GM19043 (cell line): ENCODE results near the gene WDR6.

Experiments
- ATAC-seq: cut with Tn5 transposase; IDR thresholded peaks from one replicate; pipeline ENCODE4 v1.9.1; 2021; ENCODE audit warnings: low read depth; ENCODE audit not compliant: unreplicated experiment

Gene WDR6

GRCh38 chr3:49007068-49007770 is at the start of gene WDR6:
Gene WDR6 (plus strand): TSS chr3:49007391. CDS start chr3:49007432, 41 bp downstream.
- peak; percentile 89 for ATAC-seq

DNA sequence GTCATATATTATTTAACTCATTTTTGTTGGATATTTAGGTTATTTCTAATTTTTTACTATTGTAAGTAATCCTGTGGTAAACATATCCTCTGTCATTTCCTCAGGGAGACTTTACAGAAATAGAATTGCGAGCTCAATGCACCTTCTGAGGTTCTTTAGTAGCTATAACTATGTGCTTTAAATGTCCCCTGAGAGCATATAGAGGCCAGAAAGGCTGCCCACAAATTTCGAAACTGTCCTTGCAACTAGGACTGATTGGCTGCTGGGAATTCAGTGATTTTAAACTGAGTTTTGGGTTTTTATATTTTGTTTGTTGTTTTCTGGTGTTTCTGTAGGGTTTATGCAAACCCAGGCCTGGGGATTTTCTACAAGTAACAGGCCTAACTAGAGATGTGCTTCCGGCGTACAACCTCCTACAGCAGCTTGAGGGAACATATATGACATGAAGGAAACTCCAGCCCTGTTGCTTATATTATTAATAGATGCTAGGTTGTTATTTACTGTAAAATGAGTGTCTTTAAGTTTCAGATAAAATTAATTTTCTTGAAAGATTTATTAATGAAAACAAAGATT is 46.3 kb upstream of the WDR6 start:
- no peak for ATAC-seq

DNA sequence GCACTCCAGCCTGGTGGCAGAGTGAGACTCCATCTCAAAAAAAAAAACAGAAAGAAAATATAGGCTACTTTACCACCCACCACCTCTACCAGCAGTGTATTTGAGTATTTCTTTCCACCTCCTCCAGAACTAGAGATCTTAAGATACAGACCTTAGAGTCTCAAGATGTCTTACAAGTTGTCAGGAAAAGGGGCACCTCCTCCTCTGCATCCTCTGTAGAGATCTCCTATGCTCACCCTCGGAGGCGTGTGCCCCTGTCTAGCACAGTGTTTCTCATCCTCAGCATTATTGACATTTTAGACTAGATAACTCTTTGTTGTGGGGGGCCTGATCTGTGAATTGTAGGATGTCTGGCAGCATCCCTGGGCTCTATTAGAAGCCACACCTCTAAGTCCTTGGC is 44.9 kb upstream of the WDR6 start:
- ATAC-seq, result no peak

- ATAC-seq, result no peak
Measured at GRCh38 chr3:48962939-48963338, 44.3 kb upstream of the WDR6 start.

DNA sequence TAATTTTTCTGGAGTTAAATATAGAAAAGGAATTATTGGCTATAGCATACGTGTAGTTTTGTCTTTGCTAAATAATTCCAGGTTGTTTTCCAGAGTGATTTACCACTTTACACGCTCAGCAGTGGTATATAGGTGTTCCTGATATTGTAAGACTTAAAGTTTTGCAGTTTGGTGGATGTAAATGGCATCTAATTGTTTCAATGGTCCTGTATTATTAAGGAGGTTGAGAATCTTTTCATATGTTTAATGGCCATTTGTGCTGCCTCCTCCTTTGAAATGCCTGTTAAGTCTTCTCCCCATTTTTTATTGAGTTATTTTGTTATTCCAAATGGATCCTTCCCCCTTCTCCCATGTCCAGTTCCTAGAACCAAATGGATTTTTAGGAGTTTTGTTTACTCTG is 43.6 kb upstream of the WDR6 start:
- no peak for ATAC-seq

DNA sequence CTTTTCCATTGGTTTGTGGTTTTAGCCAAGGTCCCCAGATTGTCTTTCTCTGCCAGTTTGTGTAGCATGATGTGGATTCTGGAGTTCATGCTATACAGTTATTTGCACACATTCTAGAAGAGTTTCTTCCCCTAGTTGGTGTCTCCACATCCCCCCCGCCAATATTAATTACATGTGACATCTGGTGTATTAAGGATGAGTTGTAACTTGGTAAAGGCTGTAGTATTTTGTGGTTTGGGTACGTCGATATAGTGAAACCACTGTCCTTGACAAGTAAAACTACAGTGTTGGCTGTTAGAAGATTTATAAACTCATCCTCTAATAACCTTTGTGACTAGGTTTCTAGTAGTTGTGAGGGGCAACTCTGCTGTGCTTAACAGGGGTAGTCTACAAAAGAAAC is 40.8 kb upstream of the WDR6 start:
- ATAC-seq, result no peak

DNA sequence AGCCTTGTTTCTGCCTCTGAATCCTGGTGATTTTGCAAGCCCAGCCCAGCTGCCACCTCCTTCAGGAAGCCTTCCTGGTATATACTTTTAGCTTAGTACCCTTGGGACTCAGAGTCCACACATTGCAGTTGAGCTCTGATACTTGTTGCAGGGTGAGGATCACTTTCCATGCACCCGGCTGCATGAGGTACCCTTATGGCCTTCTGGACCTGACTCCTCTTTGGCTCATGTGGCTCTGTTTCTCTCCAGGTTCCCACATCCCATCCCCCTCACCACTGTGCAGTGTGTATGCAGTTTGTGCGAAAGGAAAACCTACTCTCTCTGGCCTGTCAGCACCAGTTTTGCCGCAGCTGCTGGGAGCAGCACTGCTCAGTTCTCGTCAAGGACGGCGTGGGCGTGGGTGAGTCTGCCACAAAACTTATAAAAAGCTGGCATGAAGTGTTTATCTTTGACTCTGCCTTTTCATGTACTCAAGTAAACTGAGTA is 40.3 kb upstream of the WDR6 start:
- ATAC-seq, result no peak

DNA sequence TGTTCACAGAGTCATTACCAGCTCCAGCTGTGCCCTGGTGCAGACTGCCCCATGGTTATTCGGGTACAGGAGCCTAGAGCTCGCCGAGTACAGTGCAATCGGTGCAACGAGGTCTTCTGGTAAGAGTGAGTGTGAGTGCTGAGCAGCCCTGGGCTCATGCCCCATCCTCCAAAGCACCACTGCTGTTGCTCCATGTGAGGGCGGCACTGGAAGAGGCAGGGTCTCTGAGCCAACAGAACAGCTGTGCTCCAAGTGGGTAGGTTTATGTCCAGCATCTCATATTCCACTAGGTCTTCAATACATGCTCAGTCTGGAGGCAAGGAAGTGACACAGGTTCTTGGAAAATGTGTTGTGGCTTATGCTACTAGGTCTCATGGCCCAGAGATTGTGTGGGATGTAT is 36.6 kb upstream of the WDR6 start:
- ATAC-seq, result no peak

DNA sequence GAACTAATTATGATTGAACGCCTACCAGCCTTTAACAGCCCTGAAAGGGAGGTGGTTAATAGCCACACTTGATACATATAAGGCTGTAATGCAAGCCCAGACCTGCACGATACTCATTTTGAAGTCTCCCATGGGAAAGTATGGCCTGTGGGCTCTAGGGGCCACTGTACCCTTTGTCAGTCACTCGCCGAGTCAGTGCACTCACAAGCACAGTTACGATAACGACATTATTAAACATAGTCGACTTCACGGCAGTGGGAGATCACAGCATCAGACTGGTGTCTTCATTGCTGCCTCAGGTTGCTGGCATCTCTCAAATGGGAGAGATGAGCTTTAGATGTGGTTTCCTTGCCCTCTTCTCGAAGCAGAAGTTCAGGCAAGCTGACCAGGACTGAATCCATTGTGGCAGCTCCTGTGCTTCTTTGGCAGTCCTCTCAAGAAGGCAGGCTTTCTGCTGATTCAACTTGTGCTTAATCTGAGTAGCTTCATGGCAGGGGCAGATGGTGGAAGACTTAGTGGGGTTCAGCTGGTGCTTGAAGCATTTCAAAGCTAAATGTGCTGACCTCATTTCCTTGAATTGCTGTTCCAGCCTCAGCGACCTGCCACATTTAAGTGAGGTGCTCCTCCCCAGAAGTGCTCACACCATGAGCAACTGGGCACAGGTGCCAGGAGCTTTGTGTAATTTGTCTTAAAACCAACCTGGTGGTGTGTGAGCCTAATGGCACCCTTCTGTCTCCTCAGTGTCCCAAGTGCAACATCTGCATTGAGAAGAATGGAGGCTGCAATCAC is 32.9 kb upstream of the WDR6 start:
- ATAC-seq, result no peak

DNA sequence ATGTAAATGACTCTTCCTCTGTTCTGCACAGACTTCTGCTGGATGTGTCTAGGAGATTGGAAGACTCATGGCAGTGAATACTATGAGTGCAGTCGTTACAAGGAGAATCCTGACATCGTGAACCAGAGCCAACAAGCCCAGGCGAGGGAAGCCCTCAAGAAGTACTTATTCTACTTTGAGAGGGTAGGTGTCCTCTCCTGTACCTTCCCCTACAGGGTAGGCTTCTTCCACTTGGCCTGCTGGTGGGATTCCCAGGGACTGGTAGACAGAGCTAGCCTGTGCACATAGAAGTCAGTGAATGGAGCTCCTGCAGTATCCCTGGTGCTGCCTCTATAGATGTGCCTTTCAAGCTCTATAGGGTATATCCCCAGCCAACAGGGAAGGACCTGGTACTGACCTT is 27.7 kb upstream of the WDR6 start:
- ATAC-seq, result no peak

- ATAC-seq, result no peak
Measured at GRCh38 chr3:48980295-48980694, 26.9 kb upstream of the WDR6 start.

- ATAC-seq, result no peak
Measured at GRCh38 chr3:48982016-48982415, 25.2 kb upstream of the WDR6 start.

DNA sequence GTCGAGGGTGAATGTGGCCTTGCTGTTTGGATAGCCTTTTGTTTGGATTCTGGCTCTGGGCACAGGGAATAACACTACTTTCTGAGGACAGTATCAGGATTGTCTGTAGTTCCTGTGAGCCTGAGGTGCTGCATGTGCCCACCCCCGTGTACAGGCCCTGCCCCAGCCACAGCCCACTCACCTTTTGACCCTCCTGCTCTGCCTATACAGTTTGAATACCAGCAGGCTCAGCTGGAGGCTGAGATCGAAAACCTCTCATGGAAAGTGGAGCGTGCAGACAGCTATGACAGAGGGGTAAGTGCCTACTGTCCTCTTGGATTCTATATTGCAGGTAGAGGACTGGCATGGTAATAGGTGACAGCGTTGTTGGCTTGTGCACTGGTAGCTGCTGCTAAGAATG is 24.5 kb upstream of the WDR6 start:
- no peak for ATAC-seq

- no peak for ATAC-seq
Measured at GRCh38 chr3:48983096-48983495, 24.1 kb upstream of the WDR6 start.

- ATAC-seq, result no peak
Measured at GRCh38 chr3:48984663-48985062, 22.5 kb upstream of the WDR6 start.

DNA sequence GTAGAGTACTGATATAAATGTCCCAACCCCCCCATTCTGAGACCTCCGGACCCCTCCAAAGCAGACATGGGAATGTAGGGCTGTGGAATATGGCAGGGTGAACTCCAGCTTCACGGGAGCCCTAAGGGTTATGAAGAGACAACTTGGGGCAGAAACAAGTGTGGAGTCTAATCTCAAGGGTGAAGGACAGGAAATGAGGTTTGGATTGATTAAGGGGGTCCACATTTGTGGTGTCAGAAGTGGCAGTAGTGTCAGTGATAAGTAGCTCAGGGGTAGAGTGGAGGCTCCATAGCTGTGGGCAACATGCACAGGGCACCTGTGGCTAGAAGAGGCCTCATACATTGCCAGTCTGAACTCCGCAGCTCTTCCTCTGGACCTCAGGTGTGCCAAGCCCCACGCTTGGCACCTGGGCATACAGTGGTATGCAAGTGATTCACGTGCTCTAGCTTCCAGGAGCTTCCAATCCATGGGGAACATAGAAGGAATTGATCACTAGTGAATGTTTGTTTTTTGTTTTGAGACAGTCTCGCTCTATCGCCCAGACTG is 21.3 kb upstream of the WDR6 start:
- ATAC-seq, result no peak

GRCh38 chr3:48989126-48989795 is 17.9 kb upstream of the WDR6 start:
- ATAC-seq, result no peak

- ATAC-seq, result no peak
Measured at GRCh38 chr3:48989796-48990635, 17.2 kb upstream of the WDR6 start, which contains the start of gene P4HTM. Gene P4HTM (plus strand): TSS chr3:48990241. CDS start chr3:48990257, 16 bp downstream.

GRCh38 chr3:48990636-48991469 is 16.3 kb upstream of the WDR6 start:
- ATAC-seq, result no peak
